WI38 (cell line): ENCODE data around the gene PRXL2B.
A peak's percentile ranks its signal among the peaks of the same experiment; 100 is the strongest.

Source experiments
- H3K4me3 ChIP-seq: 2 replicates; pipeline ENCODE4 v1.5.1; 2011; ENCODE audit warnings: low read depth, mild to moderate bottlenecking, control low read depth, low read length
- TF ChIP-seq, protein P1 (sequence below): IDR thresholded peaks from 2 replicates; pipeline ENCODE4 v1.5.1; 2012; ENCODE audit warnings: low read depth, mild to moderate bottlenecking, control low read depth, low read length

The PRXL2B gene

DNA sequence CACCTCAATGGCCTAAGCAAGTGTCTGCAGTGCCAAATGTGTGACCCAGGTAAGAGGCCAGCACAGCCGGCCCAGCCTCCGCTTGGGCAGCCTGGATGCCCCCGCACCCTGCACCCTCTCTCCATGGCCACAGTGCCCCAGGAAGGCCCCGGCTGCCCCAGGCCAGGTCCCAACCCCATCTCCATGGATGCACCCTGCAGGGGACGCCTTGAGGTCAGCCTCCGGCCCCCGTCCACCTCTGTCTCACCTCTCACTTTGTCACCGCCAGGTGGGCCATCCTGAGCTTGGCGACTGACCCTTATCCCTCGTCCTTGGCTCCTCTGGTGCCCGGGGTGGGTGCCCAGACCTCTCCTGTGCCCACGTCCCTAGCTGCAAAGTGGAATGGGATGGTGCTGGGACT, 28.2 kb upstream of the PRXL2B start:
- TF ChIP-seq, protein P1, sequence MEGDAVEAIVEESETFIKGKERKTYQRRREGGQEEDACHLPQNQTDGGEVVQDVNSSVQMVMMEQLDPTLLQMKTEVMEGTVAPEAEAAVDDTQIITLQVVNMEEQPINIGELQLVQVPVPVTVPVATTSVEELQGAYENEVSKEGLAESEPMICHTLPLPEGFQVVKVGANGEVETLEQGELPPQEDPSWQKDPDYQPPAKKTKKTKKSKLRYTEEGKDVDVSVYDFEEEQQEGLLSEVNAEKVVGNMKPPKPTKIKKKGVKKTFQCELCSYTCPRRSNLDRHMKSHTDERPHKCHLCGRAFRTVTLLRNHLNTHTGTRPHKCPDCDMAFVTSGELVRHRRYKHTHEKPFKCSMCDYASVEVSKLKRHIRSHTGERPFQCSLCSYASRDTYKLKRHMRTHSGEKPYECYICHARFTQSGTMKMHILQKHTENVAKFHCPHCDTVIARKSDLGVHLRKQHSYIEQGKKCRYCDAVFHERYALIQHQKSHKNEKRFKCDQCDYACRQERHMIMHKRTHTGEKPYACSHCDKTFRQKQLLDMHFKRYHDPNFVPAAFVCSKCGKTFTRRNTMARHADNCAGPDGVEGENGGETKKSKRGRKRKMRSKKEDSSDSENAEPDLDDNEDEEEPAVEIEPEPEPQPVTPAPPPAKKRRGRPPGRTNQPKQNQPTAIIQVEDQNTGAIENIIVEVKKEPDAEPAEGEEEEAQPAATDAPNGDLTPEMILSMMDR: no peak
- H3K4me3 ChIP-seq: no peak overlapping the region

DNA sequence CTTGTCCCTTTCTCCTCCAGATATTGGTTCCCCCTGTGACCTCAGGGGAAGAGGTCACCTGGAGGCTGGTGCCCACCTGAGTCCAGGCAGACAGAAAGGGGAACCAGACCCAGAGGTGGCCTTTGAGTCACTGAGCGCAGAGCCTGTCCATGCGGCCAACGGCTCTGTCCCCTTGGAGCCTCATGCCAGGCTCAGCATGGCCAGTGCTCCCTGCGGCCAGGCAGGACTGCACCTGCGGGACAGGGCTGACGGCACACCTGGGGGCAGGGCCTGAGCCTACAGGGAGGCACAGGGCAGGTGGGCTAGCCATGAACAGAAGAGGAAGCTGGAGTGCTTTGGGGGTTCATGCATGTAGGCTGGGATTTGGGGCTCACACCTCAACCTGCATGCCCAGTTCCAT, 27.7 kb upstream of the PRXL2B start:
- no peak overlapping the region for H3K4me3 ChIP-seq
- TF ChIP-seq, protein P1: no peak

- TF ChIP-seq, protein P1: no peak
- H3K4me3 ChIP-seq: no peak overlapping the region
Observed at GRCh38 chr1:2559509-2560298, 26.9 kb upstream of the PRXL2B start.

DNA sequence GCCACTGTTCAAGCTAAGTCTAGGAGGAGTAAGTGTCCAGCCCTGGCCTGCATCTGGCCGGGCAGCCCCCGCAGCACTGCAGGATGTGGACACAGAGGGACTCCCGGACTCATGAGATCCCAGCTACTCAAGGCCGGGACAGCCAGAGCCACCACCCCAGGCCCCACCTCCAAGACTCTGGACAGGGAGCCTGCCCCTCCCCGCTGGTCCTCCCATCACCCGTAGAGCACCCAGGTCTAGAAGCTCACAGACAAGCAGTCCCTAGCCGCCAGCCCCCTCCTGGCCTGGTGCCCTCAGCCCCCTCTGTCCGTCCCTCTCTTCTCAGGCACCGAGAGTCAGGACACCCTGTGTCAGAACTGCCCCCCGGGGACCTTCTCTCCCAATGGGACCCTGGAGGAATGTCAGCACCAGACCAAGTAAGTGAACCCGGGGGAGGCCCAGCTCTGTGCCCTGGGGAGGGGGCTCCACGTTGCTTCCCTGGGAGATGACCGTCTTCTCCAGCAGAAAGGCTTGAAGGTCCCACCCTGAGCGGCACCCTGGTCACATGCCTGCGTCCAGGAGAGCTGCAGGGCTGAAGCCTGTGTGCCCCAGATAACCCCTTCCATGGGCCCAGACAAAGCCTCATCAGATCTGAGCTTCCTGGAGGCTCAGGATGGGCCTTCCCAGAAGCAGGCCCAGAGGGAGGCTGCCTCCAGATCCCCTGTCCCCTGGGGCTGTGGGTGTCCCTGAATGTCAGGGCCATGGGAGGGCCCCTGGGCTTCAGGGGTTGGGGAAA, 26.1 kb upstream of the PRXL2B start:
- H3K4me3 ChIP-seq: no peak overlapping the region
- TF ChIP-seq, protein P1: no peak

- TF ChIP-seq, protein P1: no peak
- H3K4me3 ChIP-seq: no peak overlapping the region
Observed at GRCh38 chr1:2561446-2561845, 25.1 kb upstream of the PRXL2B start.

DNA sequence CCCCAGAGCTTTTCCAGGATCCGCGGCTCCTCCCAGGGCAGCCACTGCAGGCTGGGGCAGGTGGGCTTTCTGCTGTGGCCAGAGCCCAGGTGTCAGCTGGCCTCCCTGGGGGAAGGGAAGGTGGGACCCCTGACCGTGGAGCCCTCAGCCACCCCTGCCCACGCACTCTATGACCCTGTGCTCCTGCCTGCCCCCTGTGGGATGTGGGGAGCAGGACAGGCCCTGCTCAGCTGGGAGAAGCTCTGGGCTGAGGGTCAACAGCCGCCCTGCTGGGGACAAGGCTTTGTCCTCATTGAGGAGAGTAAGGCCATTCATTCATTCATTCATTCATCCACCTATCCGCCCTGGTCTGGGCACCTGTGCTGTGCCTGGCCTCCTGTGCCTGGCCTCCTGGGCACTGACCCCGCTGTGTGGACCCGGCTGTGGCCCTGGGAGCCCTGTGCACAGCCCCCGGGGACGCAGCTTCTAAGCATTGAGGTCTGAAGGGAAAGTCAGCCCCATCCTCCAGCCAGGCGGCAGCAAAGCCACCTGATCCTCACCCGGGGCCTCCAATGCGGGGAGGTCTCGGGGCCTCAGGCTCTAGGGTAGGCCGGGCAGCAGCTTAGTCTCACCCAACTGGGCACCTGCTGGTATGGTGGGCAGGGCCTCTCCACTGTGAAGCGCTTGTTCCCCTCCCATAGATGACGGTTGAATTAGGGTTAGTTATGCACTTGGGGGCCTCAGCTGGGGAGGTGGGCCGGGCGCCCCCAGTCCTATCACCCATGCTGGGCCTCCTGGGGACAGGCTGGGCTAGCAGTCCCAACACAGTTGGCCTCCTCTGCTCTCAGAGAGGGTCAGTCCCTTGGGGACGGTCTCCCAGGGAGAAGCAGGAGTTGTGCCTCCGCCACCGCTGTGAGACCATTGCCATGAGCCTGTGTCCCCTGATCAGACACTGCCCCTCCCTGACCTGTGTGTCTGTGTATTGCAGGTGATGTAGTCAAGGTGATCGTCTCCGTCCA, 24.4 kb upstream of the PRXL2B start:
- no peak overlapping the region for H3K4me3 ChIP-seq
- TF ChIP-seq, protein P1: peak; percentile 41
